ENCODE results near the gene MAMDC2.
"Not testable (repeated sequence)": the region's sequence is repeated elsewhere in the genome, so short reads cannot be mapped to it uniquely, and the experiment has no call there.

Gene MAMDC2

GRCh38 chr9:70172532-70172931, 128.9 kb downstream of the MAMDC2 start:
- H3K4me3 ChIP-seq (ENCODE audit: low read depth, low read length): no peak overlapping the region
- DNase-seq (ENCODE audit: low read depth): no peak
- TF ChIP-seq MAX (IDR thresholded peaks at IDR 0.05; ENCODE audit: low read depth, low read length): no peak
- no peak for TF ChIP-seq CTCF (IDR thresholded peaks at IDR 0.05; ENCODE audit: low read depth, low read length)
- no peak for TF ChIP-seq MYC (IDR thresholded peaks at IDR 0.05; ENCODE audit: low read depth, low read length)
- no peak for TF ChIP-seq POLR2A (IDR thresholded peaks at IDR 0.05; ENCODE audit: extremely low read depth, insufficient read length)

- TF ChIP-seq POLR2A (IDR thresholded peaks at IDR 0.05; ENCODE audit: extremely low read depth, insufficient read length) (no peak), MYC (IDR thresholded peaks at IDR 0.05; ENCODE audit: low read depth, low read length) (no peak), CTCF (IDR thresholded peaks at IDR 0.05; ENCODE audit: low read depth, low read length) (no peak), MAX (IDR thresholded peaks at IDR 0.05; ENCODE audit: low read depth, low read length) (no peak)
- H3K4me3 ChIP-seq (ENCODE audit: low read depth, low read length): no peak overlapping the region
- DNase-seq (ENCODE audit: low read depth): no peak
Observed at GRCh38 chr9:70177121-70177520, 133.5 kb downstream of the MAMDC2 start.

- no peak for DNase-seq (ENCODE audit: low read depth)
- H3K4me3 ChIP-seq (ENCODE audit: low read depth, low read length): no peak overlapping the region
- TF ChIP-seq CTCF (IDR thresholded peaks at IDR 0.05; ENCODE audit: low read depth, low read length) (no peak), POLR2A (IDR thresholded peaks at IDR 0.05; ENCODE audit: extremely low read depth, insufficient read length) (no peak), MYC (IDR thresholded peaks at IDR 0.05; ENCODE audit: low read depth, low read length) (no peak), MAX (IDR thresholded peaks at IDR 0.05; ENCODE audit: low read depth, low read length) (no peak)
Observed at GRCh38 chr9:70192707-70193106, 149.1 kb downstream of the MAMDC2 start.

- no peak overlapping the region for H3K4me3 ChIP-seq (ENCODE audit: low read depth, low read length)
- no peak for TF ChIP-seq MAX (IDR thresholded peaks at IDR 0.05; ENCODE audit: low read depth, low read length)
- no peak for TF ChIP-seq MYC (IDR thresholded peaks at IDR 0.05; ENCODE audit: low read depth, low read length)
- no peak for TF ChIP-seq POLR2A (IDR thresholded peaks at IDR 0.05; ENCODE audit: extremely low read depth, insufficient read length)
- DNase-seq (ENCODE audit: low read depth): no peak
Observed at GRCh38 chr9:70195456-70195855, 151.8 kb downstream of the MAMDC2 start.

GRCh38 chr9:70197216-70198044, 153.8 kb downstream of the MAMDC2 start:
- H3K4me3 ChIP-seq (ENCODE audit: low read depth, low read length): no peak overlapping the region
- DNase-seq (ENCODE audit: low read depth): no peak
- TF ChIP-seq POLR2A (IDR thresholded peaks at IDR 0.05; ENCODE audit: extremely low read depth, insufficient read length): no peak
- no peak for TF ChIP-seq MAX (IDR thresholded peaks at IDR 0.05; ENCODE audit: low read depth, low read length)
- no peak for TF ChIP-seq CTCF (IDR thresholded peaks at IDR 0.05; ENCODE audit: low read depth, low read length)
- TF ChIP-seq MYC (IDR thresholded peaks at IDR 0.05; ENCODE audit: low read depth, low read length): no peak

- H3K4me3 ChIP-seq (ENCODE audit: low read depth, low read length); DNase-seq (ENCODE audit: low read depth): not testable (repeated sequence)
Observed at GRCh38 chr9:70204743-70205142, 161.1 kb downstream of the MAMDC2 start.

Data from NB4 (cell line).